A549 (cell line): ENCODE results near the gene SMAP1. TPM values are rescaled to one million over a fixed set of nuclear protein-coding genes. Genes with fewer than 3 reads are reported as not detected.

Experiments
- ATAC-seq, 2 experiments: fragments of 200-7000 bp in 1 of 2; fragments of >200 bp in 1 of 2; cut with Nextera tagmentation in 1 of 2; cut with Tn5 transposase in 1 of 2; 3 replicates each; pipeline versions ENCODE4 v1.8.0 to v1.9.1; 2018 to 2020; ENCODE audit warnings: mild to moderate bottlenecking in 1 of 2, moderate library complexity in 1 of 2
- CTCF ChIA-PET: fragments of 300-600 bp; sonication (Branson Sonifier 250); formaldehyde crosslinking; extraction: SDS; loops from one replicate; lab custom pipeline; 2021; ENCODE audit warnings: antibody characterized with exemption, inconsistent platforms; lab: Yijun Ruan, JAX
- POLR2A ChIA-PET: fragments of 350-600 bp; formaldehyde crosslinking; extraction: SDS; loops from one replicate; lab custom pipeline; 2021; ENCODE audit warnings: antibody characterized with exemption, inconsistent platforms; lab: Yijun Ruan, JAX
- DNase-seq, 2 experiments: peaks; one replicate each; pipeline versions ENCODE4 v3.0.0 to v3.0.0-alpha.2; 2011 to 2016; ENCODE audit warnings: low read depth in 1 of 2, low spot score in 1 of 2
- FAIRE-seq: peaks from 2 replicates; lab custom pipeline; 2011; peaks lifted over from hg19 to GRCh38; lab: Jason Lieb, UNC
- H3K27ac ChIP-seq, 2 experiments: fragments of >200 bp; sonication (Bioruptor Twin); formaldehyde crosslinking; 3 replicates each; pipeline ENCODE4 v1.5.1; 2016 to 2017
- H3K4me1 ChIP-seq: fragments of >200 bp; sonication (Bioruptor Twin); formaldehyde crosslinking; 3 replicates; pipeline ENCODE4 v1.6.1; 2016
- H3K4me2 ChIP-seq: fragments of >200 bp; sonication (Bioruptor Twin); formaldehyde crosslinking; 3 replicates; pipeline ENCODE4 v1.6.1; 2016
- H3K4me3 ChIP-seq: fragments of >200 bp; sonication (Bioruptor Twin); formaldehyde crosslinking; 3 replicates; pipeline ENCODE4 v1.5.1; 2016
- H3K9me3 ChIP-seq: fragments of >200 bp; sonication (Bioruptor Twin); formaldehyde crosslinking; 3 replicates; pipeline ENCODE4 v1.6.1; 2016
- BHLHE40 ChIP-seq: IDR thresholded peaks from 2 replicates; pipeline ENCODE4 v1.6.1; 2012; ENCODE audit warnings: low read depth, low read length, inconsistent platforms
- CBX2 ChIP-seq: fragments of 200-600 bp; sonication (generic); IDR thresholded peaks from 2 replicates; pipeline ENCODE4 v1.6.1; 2016; ENCODE audit warnings: low read depth, mild to moderate bottlenecking, borderline replicate concordance
- CBX8 ChIP-seq: fragments of 200-600 bp; sonication (generic); IDR thresholded peaks from 2 replicates; pipeline ENCODE4 v1.6.1; 2016
- CEBPB ChIP-seq, 2 experiments: fragments of >200 bp in 1 of 2; sonication (Bioruptor Twin) in 1 of 2; formaldehyde crosslinking in 1 of 2; IDR thresholded peaks; 2 replicates each; pipeline ENCODE4 v1.6.1; 2012 to 2016
- EP300 ChIP-seq, 2 experiments: fragments of >200 bp; sonication (Bioruptor Twin); formaldehyde crosslinking; IDR thresholded peaks; 2 replicates in 1 of 2; 3 replicates in 1 of 2; pipeline ENCODE4 v1.6.1; 2016 to 2017
- HOXB13 ChIP-seq: fragments of 250-450 bp; sonication (Bioruptor Pico); IDR thresholded peaks from 2 replicates; pipeline ENCODE4 v1.5.0; 2020; ENCODE audit warnings: low read depth, mild to moderate bottlenecking, moderate library complexity
- HOXB5 ChIP-seq: fragments of 250-450 bp; sonication (Bioruptor Pico); IDR thresholded peaks from 2 replicates; pipeline ENCODE4 v1.5.0; 2020; ENCODE audit warnings: mild to moderate bottlenecking, moderate library complexity
- JUNB ChIP-seq: fragments of >200 bp; sonication (Bioruptor Twin); formaldehyde crosslinking; IDR thresholded peaks from 2 replicates; pipeline ENCODE4 v1.6.1; 2016
- MAFK ChIP-seq: fragments of 450-650 bp; IDR thresholded peaks from 2 replicates; pipeline ENCODE4 v1.6.1; 2014; ENCODE audit not compliant: partially characterized antibody
- MYC ChIP-seq: IDR thresholded peaks from 2 replicates; pipeline ENCODE4 v1.6.1; 2012; ENCODE audit warnings: mild to moderate bottlenecking, inconsistent platforms, low read length, improper control_type of control experiment, borderline replicate concordance
- NFE2L2 ChIP-seq: fragments of 150-350 bp; conservative IDR thresholded peaks from 2 replicates; pipeline ENCODE4 v1.6.1; 2014; ENCODE audit warnings: low read length
- NPAS2 ChIP-seq: fragments of 250-450 bp; sonication (Bioruptor Pico); IDR thresholded peaks from 2 replicates; pipeline ENCODE4 v1.8.0; 2022; ENCODE audit warnings: mild to moderate bottlenecking, moderate library complexity, borderline replicate concordance
- NR3C1 ChIP-seq: fragments of >200 bp; sonication (Bioruptor Twin); formaldehyde crosslinking; IDR thresholded peaks from 3 replicates; pipeline ENCODE4 v1.6.1; 2017
- POLR2A ChIP-seq: IDR thresholded peaks from 2 replicates; pipeline ENCODE4 v1.6.1; 2012; ENCODE audit warnings: mild to moderate bottlenecking, low read length
- POLR2AphosphoS2 ChIP-seq: conservative IDR thresholded peaks from 2 replicates; pipeline ENCODE4 v1.6.1; 2012; ENCODE audit warnings: low read length, improper control_type of control experiment, inconsistent platforms
- RAD21 ChIP-seq, 2 experiments: fragments of >200 bp in 1 of 2; sonication (Bioruptor Twin) in 1 of 2; formaldehyde crosslinking in 1 of 2; IDR thresholded peaks in 1 of 2; conservative IDR thresholded peaks in 1 of 2; 2 replicates in 1 of 2; 3 replicates in 1 of 2; pipeline ENCODE4 v1.6.1; 2012 to 2018; ENCODE audit warnings: inconsistent platforms in 1 of 2
- SMC3 ChIP-seq: fragments of >200 bp; sonication (Bioruptor Twin); formaldehyde crosslinking; IDR thresholded peaks from 3 replicates; pipeline ENCODE4 v1.6.1; 2018; ENCODE audit warnings: inconsistent platforms
- SREBF2 ChIP-seq: fragments of 450-650 bp; IDR thresholded peaks from 2 replicates; pipeline ENCODE4 v1.6.1; 2014; ENCODE audit warnings: mild to moderate bottlenecking, moderate library complexity
- ZC3H11A ChIP-seq: fragments of 450-650 bp; IDR thresholded peaks from 2 replicates; pipeline ENCODE4 v1.6.1; 2014; ENCODE audit warnings: antibody characterized with exemption, mild to moderate bottlenecking
- ZFP36 ChIP-seq: fragments of 450-650 bp; IDR thresholded peaks from 2 replicates; pipeline ENCODE4 v1.6.1; 2014; ENCODE audit warnings: borderline replicate concordance; ENCODE audit not compliant: partially characterized antibody
- WGBS: methylation state at CpG from one replicate; pipeline ENCODE4 v1.1.6; 2017; ENCODE audit errors: missing lambda C conversion rate; 5-methylcytosine and 5-hydroxymethylcytosine counted together
- polyA plus RNA-seq, 4 experiments: library from polyadenylated mRNA; depleted of rRNA in 3 of 4; stranded (reverse); fragments of >200 nt; fragmentation: RNase III in 1 of 4; extraction: RNeasy Plus Mini Kit Qiagen cat#74134 plus additional on column Dnase treatment in 1 of 4; gene quantifications; 2 replicates in 3 of 4; 3 replicates in 1 of 4; pipeline ENCODE4 v1.2.3, GENCODE V29; 2011 to 2017
- TF ChIP-seq, protein P1 (sequence below): fragments of >200 bp; sonication (Bioruptor Twin); formaldehyde crosslinking; IDR thresholded peaks from 3 replicates; pipeline ENCODE4 v1.5.1; 2016
- TF ChIP-seq, protein P2 (sequence below): fragments of 450-650 bp; IDR thresholded peaks from 2 replicates; pipeline ENCODE4 v1.6.1; 2014; ENCODE audit warnings: antibody characterized with exemption
- TF ChIP-seq, protein P3 (sequence below): IDR thresholded peaks from 2 replicates; pipeline ENCODE4 v1.6.1; 2012; ENCODE audit warnings: low read depth, borderline replicate concordance
- TF ChIP-seq, protein P4 (sequence below): fragments of 150-350 bp; IDR thresholded peaks from 2 replicates; pipeline ENCODE4 v1.6.1; 2014; ENCODE audit warnings: low read depth, mild to moderate bottlenecking, low read length

The SMAP1 gene
- polyA plus RNA-seq, 2 of the 4 experiments (the other 2 are of a cell fraction), result 15.6 to 27.8 TPM

DNA sequence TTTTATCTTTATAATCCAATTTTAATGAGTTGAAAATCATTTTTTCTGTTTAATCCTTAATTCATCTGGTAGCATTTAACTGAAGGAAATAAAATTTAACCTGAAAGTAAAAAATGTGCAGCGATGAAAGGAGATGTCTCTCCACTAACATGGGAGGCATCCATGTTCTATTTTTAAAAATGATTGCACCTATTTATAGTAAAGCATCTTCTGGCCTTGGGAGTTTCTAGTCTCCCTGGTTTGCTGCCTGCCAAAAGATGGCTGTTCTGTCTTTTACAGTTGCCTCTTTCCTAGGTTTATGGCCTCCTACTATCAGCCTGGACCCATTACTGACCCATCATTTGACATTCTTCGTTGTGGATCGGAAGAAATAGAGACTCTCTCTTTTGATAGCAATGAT, 146.2 kb downstream of the SMAP1 start (continued):
- TF ChIP-seq, protein P1, sequence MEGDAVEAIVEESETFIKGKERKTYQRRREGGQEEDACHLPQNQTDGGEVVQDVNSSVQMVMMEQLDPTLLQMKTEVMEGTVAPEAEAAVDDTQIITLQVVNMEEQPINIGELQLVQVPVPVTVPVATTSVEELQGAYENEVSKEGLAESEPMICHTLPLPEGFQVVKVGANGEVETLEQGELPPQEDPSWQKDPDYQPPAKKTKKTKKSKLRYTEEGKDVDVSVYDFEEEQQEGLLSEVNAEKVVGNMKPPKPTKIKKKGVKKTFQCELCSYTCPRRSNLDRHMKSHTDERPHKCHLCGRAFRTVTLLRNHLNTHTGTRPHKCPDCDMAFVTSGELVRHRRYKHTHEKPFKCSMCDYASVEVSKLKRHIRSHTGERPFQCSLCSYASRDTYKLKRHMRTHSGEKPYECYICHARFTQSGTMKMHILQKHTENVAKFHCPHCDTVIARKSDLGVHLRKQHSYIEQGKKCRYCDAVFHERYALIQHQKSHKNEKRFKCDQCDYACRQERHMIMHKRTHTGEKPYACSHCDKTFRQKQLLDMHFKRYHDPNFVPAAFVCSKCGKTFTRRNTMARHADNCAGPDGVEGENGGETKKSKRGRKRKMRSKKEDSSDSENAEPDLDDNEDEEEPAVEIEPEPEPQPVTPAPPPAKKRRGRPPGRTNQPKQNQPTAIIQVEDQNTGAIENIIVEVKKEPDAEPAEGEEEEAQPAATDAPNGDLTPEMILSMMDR, result no peak
- TF ChIP-seq, protein P2, sequence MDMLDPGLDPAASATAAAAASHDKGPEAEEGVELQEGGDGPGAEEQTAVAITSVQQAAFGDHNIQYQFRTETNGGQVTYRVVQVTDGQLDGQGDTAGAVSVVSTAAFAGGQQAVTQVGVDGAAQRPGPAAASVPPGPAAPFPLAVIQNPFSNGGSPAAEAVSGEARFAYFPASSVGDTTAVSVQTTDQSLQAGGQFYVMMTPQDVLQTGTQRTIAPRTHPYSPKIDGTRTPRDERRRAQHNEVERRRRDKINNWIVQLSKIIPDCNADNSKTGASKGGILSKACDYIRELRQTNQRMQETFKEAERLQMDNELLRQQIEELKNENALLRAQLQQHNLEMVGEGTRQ, result no peak
- TF ChIP-seq NFE2L2 (no peak), MAFK (no peak), CBX8 (no peak)

DNA sequence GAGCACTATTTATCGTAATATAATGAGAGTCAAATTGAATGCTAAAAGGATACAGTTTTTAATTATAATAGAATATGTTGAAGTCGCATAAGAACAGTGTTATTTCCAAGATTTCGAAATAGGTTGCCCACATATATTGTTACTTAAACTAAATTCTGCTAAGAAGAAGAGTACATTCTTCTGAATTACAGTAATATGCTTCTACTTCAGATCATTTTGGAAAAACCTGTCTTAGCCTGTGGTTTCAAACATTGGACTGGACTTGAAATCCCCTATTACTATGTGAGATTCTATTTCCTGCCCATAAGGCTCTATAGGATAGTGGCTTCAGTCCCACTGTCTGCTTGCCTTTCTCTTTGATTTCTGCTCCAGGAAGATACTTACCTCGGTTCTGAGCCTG, 152.0 kb downstream of the SMAP1 start:
- Histone ChIP-seq H3K27ac (no peak overlapping the region), H3K4me1 (no peaks in the 10 kb centered on the region), H3K4me2 (no peak overlapping the region), H3K9me3 (no peaks in the 10 kb centered on the region), H3K4me3 (no peak overlapping the region)
- ChIA-PET POLR2A (no interaction called here), CTCF (interaction anchor here (0.8 kb wide), 1 partner anchor 64 kb away, joined by 3 read pairs; no protein-coding TSS in a partner anchor)
- WGBS, result 84% methylated on average over 4 of the region's 4 CpGs
- no peak for ATAC-seq
- FAIRE-seq, result no peak
- no peak for TF ChIP-seq NPAS2 (CRISPR knock-in tag)
- TF ChIP-seq POLR2AphosphoS2, result no peak
- no peak for TF ChIP-seq JUNB
- TF ChIP-seq, protein P2, result no peak
- no peak for TF ChIP-seq MYC
- TF ChIP-seq ZFP36, result no peak
- TF ChIP-seq SREBF2, result no peak
- TF ChIP-seq, protein P3, sequence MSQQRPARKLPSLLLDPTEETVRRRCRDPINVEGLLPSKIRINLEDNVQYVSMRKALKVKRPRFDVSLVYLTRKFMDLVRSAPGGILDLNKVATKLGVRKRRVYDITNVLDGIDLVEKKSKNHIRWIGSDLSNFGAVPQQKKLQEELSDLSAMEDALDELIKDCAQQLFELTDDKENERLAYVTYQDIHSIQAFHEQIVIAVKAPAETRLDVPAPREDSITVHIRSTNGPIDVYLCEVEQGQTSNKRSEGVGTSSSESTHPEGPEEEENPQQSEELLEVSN, result no peak
- no peak for TF ChIP-seq MAFK
- TF ChIP-seq SMC3, result no peak
- TF ChIP-seq CEBPB (IDR thresholded peaks at IDR 0.05), result no peak
- no peak for DNase-seq

DNA sequence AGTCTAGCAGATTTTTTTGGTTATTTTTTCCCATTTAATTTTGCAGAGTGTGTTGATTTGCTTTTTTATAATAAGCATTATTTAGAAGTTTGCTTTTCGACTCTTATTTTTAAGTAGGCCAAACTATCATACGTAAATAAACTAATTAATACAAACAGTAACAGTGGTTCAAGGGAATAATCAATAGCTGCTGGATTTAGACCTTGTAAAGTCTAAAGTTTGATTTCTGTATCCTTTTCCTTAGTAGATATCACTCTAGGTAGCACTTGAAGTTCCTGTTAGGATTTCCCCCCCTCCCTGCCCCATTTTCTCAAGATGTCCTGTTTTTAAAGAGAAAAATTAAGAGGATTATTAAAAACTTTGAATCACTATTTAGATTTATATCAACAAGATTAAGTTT, 153.1 kb downstream of the SMAP1 start:
- TF ChIP-seq RAD21 (conservative IDR thresholded peaks at IDR 0.05 in 1 of 2, IDR thresholded peaks at IDR 0.05 in 1 of 2) (no peak), ZC3H11A (no peak), BHLHE40 (no peak), ZFP36 (no peak), CBX2 (no peak), JUNB (no peak), HOXB5 (no peak), POLR2A (no peak), CBX8 (no peak), HOXB13 (no peak), SMC3 (no peak), EP300 (IDR thresholded peaks at IDR 0.05) (no peak), NR3C1 (no peak)
- TF ChIP-seq, protein P4, sequence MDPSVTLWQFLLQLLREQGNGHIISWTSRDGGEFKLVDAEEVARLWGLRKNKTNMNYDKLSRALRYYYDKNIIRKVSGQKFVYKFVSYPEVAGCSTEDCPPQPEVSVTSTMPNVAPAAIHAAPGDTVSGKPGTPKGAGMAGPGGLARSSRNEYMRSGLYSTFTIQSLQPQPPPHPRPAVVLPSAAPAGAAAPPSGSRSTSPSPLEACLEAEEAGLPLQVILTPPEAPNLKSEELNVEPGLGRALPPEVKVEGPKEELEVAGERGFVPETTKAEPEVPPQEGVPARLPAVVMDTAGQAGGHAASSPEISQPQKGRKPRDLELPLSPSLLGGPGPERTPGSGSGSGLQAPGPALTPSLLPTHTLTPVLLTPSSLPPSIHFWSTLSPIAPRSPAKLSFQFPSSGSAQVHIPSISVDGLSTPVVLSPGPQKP, result no peak
- TF ChIP-seq, protein P1, result no peak
- FAIRE-seq (no peak), ATAC-seq (no peak), DNase-seq (no peak)
- Histone ChIP-seq H3K9me3 (no peaks in the 10 kb centered on the region), H3K4me3 (no peak overlapping the region), H3K4me2 (no peak overlapping the region), H3K27ac (no peak overlapping the region), H3K4me1 (no peaks in the 10 kb centered on the region)
- ChIA-PET POLR2A (no interaction called here), CTCF (no interaction called here)
- 97% methylated on average over 2 of the region's 2 CpGs for WGBS
